HG02623 (cell line): ENCODE data around the gene GLI3.

Experiments used
- ATAC-seq: cut with Tn5 transposase; IDR thresholded peaks from one replicate; pipeline ENCODE4 v1.9.1; 2021; ENCODE audit warnings: moderate library complexity; ENCODE audit not compliant: unreplicated experiment

Gene GLI3

DNA sequence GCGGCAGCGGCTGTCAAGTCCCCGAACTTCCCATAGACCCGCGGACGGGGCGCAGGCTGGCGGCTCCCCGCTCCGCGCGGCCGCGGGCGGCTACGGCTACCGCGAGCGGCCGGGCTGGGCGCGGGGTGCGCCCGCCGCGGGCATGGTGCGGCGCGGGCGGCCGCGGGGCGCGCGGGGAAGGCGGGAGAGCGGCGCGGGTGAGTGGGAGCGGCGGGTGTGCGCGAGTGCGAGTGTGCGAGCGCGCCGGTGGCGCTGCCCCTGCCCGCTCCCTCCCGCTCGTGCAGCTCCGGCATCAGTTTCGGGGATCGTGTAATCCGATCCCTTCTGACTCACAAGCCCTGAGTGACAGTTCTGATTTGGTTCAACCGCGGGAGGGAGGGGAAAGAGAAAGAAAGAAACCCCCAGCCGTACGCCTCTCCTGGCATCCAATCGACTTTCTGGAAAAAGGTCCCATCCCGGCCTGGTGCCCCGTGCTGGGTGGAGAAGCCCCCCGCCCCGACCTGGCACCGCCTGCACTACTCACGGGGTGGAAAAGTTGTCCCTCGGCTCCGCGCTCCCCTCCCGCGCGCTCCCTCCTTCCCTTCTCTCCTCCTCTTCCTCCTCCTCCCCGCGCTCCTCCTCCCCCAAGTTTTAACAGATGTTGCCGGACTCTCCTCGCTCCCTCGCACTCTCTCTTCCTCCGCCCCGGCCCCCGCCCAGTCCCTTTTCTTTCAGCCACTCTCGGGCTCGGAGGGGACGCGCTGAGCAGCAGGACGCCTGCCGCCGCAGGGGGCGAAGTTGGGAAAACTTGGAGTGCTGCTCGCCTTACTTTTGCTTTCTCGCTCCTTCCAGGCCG, at the start of gene GLI3:
Gene GLI3, minus strand, starts transcription at position 234 of the 835 bp plus-strand sequence. CDS start 13,956 bp downstream, outside the sequence.
- peak; percentile 61 for ATAC-seq

DNA sequence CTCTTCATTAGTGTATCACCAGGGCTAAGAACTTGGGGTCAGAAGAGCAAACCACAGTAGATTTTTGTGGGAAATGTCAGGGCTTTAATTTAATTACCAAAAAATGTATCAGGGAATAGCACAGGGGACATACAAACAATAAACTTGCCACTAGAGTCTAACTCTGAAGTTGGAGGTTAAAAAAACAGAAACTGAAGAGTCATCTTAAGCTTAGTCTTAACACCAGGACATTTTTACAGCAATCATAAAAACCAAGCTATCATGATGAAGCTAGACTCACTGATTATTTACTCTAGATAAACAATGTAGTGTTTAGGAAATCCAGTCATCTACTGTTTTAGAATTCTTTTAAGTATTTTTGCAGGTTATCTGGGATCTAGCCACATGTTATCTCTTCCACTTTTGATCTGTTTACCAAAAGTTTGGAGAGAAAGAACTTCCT, 48.4 kb upstream of the GLI3 start:
- ATAC-seq, result no peak

DNA sequence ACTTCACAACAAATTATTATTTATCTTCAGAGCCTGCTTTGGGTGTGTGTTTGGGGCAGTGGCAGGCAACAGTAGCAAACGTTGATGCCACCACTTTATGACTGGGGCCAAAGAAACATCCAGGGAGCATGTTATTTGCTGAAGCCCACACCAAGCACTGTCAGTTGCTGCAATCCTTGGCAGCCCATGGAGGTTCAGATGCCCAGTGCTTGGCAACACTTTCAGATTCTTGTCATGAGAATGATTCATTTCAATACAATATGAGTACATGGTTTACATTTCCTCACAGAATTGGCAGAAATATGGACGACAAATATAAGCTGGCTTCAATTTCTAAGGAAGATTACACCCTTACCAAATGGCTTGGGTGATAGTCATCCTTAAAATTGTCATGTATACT, 46.5 kb upstream of the GLI3 start:
- ATAC-seq, result no peak

DNA sequence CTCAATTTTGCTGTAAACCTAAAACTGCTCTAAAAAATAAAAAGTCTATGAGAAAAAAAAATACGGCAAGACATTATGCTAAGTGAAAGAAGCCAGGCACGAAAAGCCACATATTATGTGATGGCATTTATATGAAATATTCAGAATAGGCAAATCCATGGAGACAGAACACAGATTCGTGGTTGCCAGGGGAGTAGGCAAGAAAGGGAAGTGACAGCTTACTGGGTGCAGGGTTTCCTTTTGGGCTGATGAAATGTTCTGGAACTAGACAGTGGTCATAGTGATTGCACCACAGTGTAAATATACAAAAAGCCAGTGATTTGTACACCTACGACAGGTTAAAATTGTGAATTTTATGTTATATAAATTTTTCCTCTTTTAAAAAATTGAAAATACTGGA, 41.3 kb upstream of the GLI3 start:
- no peak for ATAC-seq

DNA sequence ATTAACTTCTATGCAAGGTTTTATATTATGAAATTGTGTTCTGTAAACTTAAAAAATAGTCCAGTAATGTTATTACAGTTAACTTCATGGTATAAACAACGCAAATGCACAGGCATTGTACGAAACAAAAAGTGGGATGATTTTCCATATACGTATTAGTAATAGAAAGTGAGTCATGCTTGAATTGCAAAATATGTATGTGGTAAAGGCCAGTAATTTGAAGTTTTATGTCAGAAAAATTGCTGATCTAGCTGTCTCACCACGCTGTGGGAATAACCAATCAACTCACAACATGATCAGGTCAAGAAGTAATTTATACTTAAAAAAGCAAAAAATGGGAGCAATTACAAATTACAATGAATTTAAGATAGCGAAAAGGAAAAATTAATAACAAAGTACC, 37.0 kb upstream of the GLI3 start:
- ATAC-seq, result no peak

DNA sequence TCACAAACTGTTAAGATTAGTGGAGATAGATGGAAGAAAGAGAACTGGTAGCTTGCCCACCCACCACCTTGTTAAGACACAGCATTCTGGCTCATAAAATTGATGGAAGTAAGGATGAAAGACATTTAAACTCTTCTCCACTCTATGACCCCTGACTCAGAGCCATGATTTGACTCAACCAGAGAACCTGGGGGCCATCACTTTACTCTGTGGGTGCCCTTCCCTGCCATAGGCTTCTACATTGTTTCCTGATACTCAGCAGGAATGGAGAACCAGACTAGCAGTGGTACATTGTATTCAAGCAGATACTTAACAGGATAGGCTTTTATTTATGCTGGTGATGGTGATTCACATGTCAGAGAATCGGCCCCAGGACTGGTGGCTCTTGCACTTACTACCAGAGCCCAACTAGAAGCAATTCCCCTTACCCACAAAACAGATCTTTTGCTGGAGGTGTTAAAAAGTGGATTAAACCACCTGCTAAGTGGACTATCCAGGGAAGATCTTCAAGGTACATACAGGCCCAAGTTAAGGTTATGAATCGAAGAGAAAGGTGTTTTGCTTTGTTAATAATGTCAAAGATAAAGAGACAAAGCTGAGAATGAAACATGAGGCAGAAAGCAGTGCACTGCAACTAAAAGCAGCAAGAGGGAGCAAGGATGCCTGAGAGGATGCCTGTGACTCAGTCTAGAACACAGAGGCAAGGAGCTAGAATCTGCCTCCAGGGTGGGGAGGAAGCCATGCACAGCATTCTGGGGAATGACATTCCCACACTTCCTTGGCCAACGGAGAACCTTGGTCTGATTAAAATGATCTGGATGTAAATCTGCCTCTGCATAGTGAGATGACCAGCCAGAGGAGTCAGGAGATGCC, 36.0 kb upstream of the GLI3 start:
- no peak for ATAC-seq

DNA sequence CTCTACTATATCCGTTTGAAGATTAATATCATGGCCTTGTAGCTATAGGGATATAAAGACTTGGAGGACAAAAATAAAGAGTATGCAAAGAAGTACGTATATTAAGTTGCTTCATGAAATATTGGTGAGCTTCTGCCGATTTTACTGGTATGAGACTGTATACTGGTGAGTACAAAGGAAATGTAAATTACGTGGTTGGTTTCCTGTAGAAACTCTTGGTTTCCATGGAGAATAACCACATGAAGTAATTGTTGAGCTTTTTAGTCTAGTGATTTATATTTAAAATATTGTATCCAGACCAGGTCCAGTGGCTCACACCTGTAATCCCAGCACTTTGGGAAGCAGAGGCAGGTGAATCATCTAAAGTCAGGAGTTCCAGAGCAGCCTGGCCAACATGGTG, 32.2 kb upstream of the GLI3 start:
- no peak for ATAC-seq

DNA sequence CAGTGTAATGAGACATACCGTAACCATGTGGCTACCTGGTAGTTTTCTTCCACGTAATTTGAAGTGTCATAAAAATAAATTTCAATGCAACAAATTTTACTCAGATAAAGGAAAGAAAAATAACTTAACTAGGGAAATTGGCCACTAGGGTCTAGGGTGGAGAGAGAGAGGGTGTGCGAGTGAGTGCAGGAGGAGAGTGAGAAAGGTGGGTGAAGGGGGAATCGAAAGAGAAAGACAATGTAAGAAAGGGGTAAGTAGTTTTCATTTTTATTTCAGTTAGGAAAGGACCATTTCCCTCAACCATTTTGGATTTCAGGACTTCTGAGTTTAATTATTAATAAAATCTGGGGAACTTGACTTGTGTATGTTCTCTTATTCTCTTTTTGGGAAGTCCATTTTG, 27.7 kb upstream of the GLI3 start:
- no peak for ATAC-seq

DNA sequence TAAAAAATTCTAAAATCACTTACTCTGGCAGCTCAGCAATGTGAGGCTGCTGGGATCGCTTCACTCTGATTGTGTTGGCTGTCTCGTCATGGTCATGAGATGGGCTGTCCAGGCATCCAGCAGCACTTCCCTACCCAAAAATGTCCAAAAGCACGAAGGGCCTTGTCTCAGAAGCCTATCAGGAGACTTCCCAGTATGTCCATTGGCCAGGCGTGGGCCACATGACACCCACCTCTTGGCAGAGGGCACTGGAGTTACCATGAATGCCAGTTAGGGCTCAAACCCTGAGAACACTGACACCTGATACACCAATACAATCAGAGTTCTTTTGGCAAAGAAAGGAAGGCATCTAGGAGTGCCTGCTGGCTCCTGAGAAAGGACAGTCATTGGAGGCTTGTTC, 27.0 kb upstream of the GLI3 start:
- no peak for ATAC-seq

DNA sequence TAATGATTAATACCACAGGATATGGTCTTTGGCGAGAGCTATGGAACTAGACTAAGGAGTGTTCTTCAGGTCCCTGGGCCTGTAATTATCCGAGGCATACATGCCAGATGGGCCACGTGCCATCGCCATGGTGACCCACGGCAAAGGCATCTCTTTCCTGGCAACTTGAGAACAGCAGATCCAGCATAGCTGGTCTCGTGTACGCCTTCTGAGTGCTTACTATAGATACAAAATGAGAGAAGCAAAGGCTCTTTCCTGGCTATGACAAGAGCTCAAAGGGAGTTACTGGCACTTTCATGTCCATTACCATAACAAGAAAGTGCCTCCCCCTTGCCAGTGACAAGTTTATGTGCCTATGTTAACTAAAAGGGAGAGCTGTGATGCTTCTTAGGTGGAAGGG, 26.0 kb upstream of the GLI3 start:
- ATAC-seq, result no peak

DNA sequence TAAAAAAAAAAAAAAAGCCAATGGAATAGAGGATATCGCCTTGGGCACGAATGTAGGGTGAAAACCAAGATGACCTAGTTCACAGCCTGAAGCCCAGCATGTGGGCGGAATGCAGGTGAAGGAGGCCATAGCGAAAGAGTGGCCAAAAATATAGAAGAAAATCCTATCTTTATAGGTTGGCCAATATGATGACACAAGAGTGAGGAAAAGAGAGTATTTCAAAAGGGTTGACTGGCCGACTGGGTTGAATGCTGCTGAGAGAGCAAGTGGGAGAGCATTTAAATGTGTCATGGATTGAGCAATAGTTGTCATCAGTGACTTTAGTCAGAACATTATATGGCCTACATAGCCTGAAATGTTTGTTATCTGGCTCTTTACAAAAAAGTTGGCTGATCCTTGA, 17.2 kb upstream of the GLI3 start:
- ATAC-seq, result no peak

DNA sequence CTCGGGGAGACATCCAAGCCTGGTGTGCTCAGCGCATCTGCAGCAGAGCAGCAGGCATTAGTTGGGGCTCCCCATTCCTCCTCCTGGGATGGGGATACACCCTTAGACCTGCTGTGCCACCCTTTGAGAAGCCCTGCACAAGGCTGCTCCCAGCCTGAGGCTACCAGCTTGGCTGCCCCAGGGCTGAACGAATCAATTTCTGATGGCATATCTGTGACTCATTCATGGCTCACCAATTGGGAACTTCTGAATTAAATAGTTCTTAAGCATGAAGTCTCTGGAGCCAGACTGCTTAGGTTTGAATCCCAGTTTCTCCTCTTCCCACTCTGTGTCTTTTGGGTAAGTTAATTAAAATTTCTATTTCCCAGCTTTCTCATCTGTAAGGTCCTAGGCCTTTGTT, 16.3 kb upstream of the GLI3 start:
- ATAC-seq, result no peak

DNA sequence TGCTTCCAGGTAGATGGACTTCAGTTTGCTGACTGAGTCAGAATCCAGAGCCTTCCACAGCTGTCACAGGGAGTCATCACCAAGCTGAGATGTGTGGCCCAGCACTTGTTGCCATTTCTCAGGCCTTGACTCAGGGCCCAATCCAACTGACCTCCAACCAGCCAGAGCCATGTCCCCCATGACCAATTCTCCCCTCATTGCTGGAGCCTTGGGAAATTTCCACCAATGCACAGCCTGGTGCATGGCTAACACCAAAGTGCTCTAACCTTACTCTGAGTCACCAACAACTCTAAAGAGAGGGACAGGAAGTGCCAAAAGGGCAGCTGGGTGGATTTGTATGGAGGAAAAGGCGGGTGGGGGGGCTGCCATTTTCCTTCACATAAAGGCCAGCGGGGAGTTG, 13.4 kb upstream of the GLI3 start:
- ATAC-seq, result no peak

DNA sequence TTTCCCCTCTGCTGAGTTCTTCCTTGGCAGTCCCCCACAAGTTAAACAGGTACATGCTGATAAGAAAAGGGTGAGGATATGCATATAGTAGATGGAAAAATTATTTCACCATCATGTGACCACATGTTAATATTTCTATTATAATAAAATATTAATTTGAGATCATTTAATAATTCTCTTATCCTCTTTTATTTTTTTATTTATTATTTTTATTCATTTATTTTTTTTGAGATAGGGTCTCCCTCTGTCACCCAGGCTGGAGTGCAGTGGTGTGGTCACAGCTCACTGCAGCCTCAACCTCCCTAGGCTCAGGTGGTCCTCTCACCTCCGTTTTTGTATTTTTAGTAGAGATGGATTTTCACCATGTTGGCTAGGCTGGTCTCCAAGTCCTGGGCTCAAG, 11.6 kb upstream of the GLI3 start:
- no peak for ATAC-seq

DNA sequence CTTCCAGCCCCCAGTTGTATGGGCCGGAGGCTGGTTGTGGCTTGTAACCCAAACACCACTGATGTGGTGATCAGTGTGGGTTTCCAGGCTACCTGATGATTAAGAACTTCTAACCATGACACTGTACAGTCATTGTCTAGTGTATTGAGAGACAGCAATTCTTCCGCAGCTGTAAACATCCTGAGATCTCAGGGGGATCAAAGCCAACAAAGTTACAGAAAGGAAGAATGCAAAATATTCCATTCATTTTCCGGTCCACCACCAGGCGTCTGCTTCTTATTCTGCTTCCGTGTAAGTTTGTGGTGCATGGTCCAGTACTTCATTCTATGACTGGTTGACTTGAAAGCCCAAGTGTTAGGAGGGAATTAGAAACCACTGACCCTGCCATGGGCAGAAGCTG, 10.3 kb upstream of the GLI3 start:
- ATAC-seq, result no peak

DNA sequence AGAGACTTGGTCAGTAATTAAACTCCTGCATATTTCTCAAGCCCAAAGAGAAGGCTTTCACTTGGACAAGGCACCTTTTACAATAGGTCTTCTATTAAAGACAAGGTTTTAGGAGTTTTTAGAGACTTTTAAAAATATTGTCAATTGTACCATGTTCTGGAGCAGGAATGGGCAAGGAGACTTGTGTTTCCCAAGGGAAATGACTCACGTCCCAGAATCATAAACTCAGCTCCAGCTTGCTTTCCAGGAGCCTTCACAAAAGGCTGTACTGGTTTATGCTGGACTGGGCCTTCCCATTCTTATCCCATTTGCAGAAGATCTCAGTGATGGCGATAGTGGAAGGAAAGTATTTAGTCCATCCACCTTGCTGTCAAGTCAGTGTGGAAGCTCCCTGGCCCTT, 7.8 kb upstream of the GLI3 start:
- ATAC-seq, result no peak

DNA sequence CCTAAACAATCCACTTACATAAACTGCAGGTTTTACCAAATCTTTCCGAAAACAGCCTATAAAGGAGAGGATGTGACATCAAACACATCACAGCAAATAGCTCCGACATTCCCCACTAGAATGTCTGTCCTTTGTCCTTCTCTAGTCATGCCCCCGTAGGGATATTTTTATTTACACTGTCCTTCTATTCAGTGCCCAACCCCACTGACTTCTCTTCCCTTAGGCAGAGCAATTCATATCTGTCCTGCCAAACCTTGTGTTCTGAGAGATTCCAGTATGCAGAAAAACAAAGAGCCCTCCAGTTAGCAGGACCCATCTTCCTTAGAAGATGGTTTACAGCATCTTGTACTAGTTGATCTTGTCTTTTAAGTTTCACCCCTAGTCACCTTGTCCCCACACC, 5.4 kb upstream of the GLI3 start:
- ATAC-seq, result no peak

DNA sequence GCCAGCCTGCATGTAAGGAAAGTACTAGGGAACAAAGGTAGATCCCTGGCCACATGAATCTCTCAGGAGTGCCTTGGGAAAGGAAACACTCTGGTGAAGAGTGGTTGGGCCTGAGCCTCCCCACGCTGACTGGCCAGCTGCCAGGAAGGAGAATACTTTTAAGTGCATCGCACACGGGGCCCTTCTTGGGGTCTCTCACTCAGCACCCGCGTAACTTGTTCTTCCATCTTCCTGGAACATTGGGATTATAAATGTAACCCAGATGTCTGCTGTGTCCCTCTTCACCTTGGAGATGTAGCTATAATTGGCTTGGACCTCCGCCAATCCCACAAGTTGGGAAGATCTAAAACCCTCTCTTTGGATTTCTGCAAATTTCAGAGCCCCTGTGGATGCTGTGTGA, 4.4 kb upstream of the GLI3 start:
- no peak for ATAC-seq

DNA sequence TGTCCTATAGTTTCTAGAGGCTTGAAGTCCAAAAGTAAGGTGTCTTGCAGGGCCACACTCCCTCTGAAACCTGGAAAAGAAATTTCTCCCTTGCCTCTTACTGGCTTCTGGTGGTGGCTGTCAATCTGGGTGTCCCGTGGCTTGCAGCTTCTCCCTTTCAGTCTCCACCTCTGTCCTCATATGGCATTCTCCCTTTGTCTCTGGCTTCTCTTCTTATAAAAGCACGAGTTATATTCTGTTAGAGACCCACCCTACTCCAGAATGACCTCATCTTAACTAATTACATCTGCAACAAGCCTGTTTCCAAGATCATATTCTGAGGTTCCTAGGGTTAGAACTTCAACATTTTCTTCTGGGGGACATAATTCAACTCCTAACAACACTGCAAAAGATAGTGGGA, 3.4 kb upstream of the GLI3 start:
- no peak for ATAC-seq

DNA sequence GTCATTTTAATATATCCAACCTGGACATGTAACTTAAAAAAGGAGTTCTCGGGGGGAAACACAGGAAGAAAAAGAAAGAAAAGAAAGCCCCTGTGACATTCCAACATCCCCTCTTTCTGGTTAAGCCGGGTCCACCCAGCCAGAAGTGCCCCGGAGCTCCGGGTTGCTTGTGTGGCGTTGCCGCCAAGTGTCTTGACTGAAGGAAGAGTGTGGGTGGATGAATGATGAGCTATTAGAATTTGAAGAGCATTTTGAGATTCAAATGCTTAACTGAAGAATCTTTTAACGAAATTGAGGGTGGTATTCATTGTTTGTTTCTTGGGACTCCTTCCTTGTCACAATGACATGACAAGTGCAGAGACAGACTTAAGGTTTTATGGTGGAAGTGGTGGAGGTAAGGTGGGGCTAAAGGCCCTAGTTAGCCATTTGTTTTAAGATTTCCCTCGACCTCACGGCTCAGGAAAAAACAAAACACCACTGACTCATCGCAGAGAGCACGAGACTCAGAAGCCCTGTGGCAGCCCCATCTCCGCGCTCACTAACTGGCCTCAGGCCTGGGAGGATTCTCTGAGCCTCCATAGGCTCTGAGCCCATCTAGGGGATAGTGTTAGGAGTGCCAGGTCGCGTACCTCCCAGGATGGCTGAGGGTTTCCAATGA, 1.8 kb upstream of the GLI3 start:
- no peak for ATAC-seq

DNA sequence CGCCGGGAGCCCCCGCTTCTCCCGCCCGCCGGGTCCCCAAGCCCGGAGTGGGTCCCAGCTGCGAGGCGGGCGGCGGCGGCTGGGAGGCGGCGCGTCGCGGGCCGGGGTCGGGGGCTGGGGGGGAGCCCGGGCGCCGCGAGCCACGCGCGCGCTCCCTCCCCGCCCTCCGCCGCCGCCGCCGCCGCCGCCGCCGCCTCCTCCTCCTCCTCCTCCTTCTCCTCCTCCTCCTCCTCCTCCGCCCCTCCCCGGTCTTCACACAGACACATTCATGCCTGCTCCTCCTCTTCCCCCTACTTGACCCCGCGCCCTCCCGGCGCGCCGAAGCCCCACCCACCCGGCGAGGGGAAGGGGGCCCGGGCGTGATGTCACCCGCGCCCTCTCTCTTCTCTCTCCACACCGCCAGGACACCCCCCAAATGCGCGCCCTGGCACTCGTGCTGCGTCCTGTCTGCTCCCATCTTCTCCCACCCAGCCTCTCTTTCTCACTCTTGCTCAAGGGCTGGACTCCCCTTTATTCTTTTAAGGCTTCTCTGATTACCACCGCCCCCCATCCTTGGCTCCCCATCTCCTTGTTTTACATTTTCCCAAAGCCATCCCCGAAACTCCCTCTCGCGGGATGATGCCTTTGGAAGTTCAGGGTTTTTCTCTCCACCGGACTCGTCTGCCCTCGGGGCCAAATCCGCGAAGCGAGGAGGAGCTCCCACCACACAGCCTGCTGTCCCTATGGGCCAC, 967 bp upstream of the GLI3 start:
- ATAC-seq, result no peak
